Activated CD8-positive, alpha-beta T cell treated with anti-CD3 and anti-CD28 coated beads for 36 hours (primary cell): ENCODE results near the gene GPR176. TPM values are rescaled to one million over a fixed set of nuclear protein-coding genes. Genes with fewer than 3 reads are reported as not detected.

Experiments
- ATAC-seq: fragments of 200-7000 bp; cut with Tn5 transposase; one replicate; pipeline ENCODE4 v1.10.0; 2021; ENCODE audit warnings: mild to moderate bottlenecking, moderate library complexity
- CTCF ChIA-PET: fragments of 350-600 bp; sonication (Branson Sonifier 250); formaldehyde crosslinking; loops from one replicate; lab custom pipeline; 2021; ENCODE audit warnings: antibody characterized with exemption; lab: Charles Lee
- POLR2A ChIA-PET: fragments of 350-600 bp; sonication (Branson Sonifier 250); formaldehyde crosslinking; loops from one replicate; lab custom pipeline; 2021; ENCODE audit warnings: antibody characterized with exemption; lab: Charles Lee
- DNase-seq: peaks from one replicate; pipeline ENCODE4 v3.0.0-alpha.2; 2020
- H3K27ac Mint-ChIP-seq: one replicate; pipeline ENCODE4 v1.8.0; 2021; ENCODE audit warnings: mild to moderate bottlenecking, mixed read lengths
- H3K27me3 Mint-ChIP-seq: one replicate; pipeline ENCODE4 v1.8.0; 2021; ENCODE audit warnings: mixed read lengths
- H3K36me3 Mint-ChIP-seq: one replicate; pipeline ENCODE4 v1.8.0; 2021; ENCODE audit warnings: low read depth, mixed read lengths
- H3K4me1 Mint-ChIP-seq: one replicate; pipeline ENCODE4 v1.8.0; 2021; ENCODE audit warnings: low read depth, mixed read lengths
- H3K4me3 Mint-ChIP-seq: one replicate; pipeline ENCODE4 v1.8.0; 2021; ENCODE audit warnings: mild to moderate bottlenecking, moderate library complexity, mixed read lengths
- H3K9me3 Mint-ChIP-seq: one replicate; pipeline ENCODE4 v1.8.0; 2021; ENCODE audit warnings: mixed read lengths
- CTCF ChIP-seq: fragments of 200-600 bp; IDR thresholded peaks from one replicate; pipeline ENCODE4 v1.8.0; 2022; ENCODE audit warnings: antibody characterized with exemption, mild to moderate bottlenecking
- intact Hi-C: fragments of 100-400 bp; cut with micrococcal nuclease; formaldehyde crosslinking; loops from one replicate; pipeline ENCODE4 v1.10.0; 2022
- total RNA-seq, 2 experiments: library from RNA; stranded (reverse); gene quantifications; one replicate each; pipeline ENCODE4 v1.2.3, GENCODE V29; 2021

GPR176 gene
- total RNA-seq, 2 experiments from 2014 or later = 0.13 to 0.16 TPM

DNA sequence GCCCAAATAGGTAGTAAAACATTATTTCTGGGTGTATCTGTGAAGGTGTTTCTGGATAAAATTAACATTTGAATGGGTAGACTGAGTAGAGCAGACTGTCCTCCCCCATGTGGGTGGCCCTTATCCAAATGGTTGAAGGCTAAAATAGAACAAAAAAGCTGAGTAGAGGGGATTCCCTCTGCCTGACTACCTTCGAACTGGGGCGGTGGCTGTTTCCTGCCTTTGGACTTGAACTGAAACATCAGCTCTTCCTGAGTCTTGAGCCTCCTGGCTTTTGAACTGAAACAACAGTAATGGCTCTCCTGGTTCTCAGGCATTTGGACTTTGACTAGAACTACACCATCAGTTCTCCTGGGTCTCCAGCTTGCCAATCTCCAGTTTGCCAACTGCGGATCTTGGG lies 4.4 kb upstream of the GPR176 start:
- CTCF ChIA-PET = interaction anchor here (1.4 kb wide), 1 partner anchor 12 kb away, joined by 3 read pairs; no protein-coding TSS in a partner anchor
- Mint-ChIP-seq H3K36me3 (no peaks in the 10 kb centered on the region), H3K4me1 (peaks cover 15% of the 10 kb centered on the region), H3K4me3 (no peak overlapping the region), H3K9me3 (peaks cover 1% of the 10 kb centered on the region), H3K27ac (no peak overlapping the region), H3K27me3 (peaks cover 4% of the 10 kb centered on the region)
- ATAC-seq (no peak), DNase-seq (no peak)
- POLR2A ChIA-PET = interaction anchor here (1.0 kb wide), 1 partner anchor 338 kb away, joined by 3 read pairs; no protein-coding TSS in a partner anchor
- intact Hi-C loops = no loop called here
- no peak for TF ChIP-seq CTCF

- Mint-ChIP-seq H3K9me3 (peaks cover 1% of the 10 kb centered on the region), H3K36me3 (no peaks in the 10 kb centered on the region), H3K4me1 (peaks cover 23% of the 10 kb centered on the region), H3K27ac (no peak overlapping the region), H3K4me3 (no peak overlapping the region), H3K27me3 (peaks cover 16% of the 10 kb centered on the region)
- intact Hi-C loops = no loop called here
- DNase-seq (no peak), ATAC-seq (no peak)
- ChIA-PET POLR2A (interaction anchor here (0.6 to 0.9 kb wide), 3 partner anchors 15 to 1400 kb away, joined by 3 to 4 read pairs (median 3); no protein-coding TSS in a partner anchor), CTCF (interaction anchor here (1.2 kb wide), 1 partner anchor 13 kb away, joined by 6 read pairs; no protein-coding TSS in a partner anchor)
- TF ChIP-seq CTCF = no peak
Observed at GRCh38 chr15:39922462-39923092, 2.5 kb upstream of the GPR176 start.

DNA sequence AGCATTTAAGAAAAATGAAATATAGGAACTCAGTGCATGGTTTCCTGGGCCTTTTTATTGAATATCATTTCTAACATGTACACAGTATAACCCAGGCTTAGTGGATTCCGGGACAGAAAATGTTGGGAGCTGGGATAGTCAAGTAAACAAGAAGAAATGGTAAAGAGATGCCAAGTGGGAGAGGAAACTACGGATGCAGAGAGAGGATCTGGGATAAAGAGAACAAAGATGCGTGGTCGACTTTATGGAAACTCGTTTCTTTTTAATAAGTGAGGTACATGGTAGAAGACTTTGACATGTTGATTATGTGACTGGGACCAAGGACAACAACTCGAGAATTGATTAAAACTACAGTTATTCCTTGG lies 1.2 kb upstream of the GPR176 start:
- intact Hi-C loops = no loop called here
- Mint-ChIP-seq H3K4me1 (peaks cover 23% of the 10 kb centered on the region), H3K9me3 (peaks cover 1% of the 10 kb centered on the region), H3K27me3 (peaks cover 19% of the 10 kb centered on the region), H3K4me3 (peak overlapping the region; percentile 79), H3K27ac (peak overlapping the region; percentile 55), H3K36me3 (no peaks in the 10 kb centered on the region)
- DNase-seq = no peak
- POLR2A ChIA-PET = interaction anchor here (0.7 to 1.3 kb wide), 2 partner anchors 14 to 127 kb away, joined by 3 read pairs; no protein-coding TSS in a partner anchor
- ATAC-seq = no peak
- TF ChIP-seq CTCF = no peak
- CTCF ChIA-PET = no interaction called here

GRCh38 chr15:39920510-39921273 lies 626 bp upstream of the GPR176 start:
- Mint-ChIP-seq H3K4me1 (peaks cover 20% of the 10 kb centered on the region), H3K27me3 (peaks cover 22% of the 10 kb centered on the region), H3K9me3 (peaks cover 1% of the 10 kb centered on the region), H3K4me3 (peak overlapping the region; percentile 79), H3K27ac (peak overlapping the region; percentile 55), H3K36me3 (no peaks in the 10 kb centered on the region)
- ChIA-PET CTCF (no interaction called here), POLR2A (interaction anchor here (0.7 to 1.3 kb wide), 2 partner anchors 15 to 127 kb away, joined by 3 read pairs; no protein-coding TSS in a partner anchor)
- DNase-seq = peak; percentile 88
- no peak for TF ChIP-seq CTCF
- peak; percentile 90 for ATAC-seq
- intact Hi-C loops = no loop called here

- peaks cover 22% of the 10 kb centered on the region for H3K27me3 Mint-ChIP-seq
- ChIA-PET CTCF (interaction anchor here (1.2 kb wide), 1 partner anchor 120 kb away, joined by 3 read pairs; the partner anchor contains the start of gene SRP14), POLR2A (no interaction called here)
- H3K36me3 Mint-ChIP-seq = no peaks in the 10 kb centered on the region
- DNase-seq (no peak), ATAC-seq (no peak)
- intact Hi-C loops = no loop called here
- peak overlapping the region; percentile 45 for H3K4me3 Mint-ChIP-seq
- peaks cover 1% of the 10 kb centered on the region for H3K9me3 Mint-ChIP-seq
- no peak for TF ChIP-seq CTCF
- H3K4me1 Mint-ChIP-seq = peaks cover 15% of the 10 kb centered on the region
- H3K27ac Mint-ChIP-seq = no peak overlapping the region
Observed at GRCh38 chr15:39919411-39919747, 687 bp downstream of the GPR176 start.
